Measurements from ENCODE around the gene GSK3A.

Gene GSK3A

DNA sequence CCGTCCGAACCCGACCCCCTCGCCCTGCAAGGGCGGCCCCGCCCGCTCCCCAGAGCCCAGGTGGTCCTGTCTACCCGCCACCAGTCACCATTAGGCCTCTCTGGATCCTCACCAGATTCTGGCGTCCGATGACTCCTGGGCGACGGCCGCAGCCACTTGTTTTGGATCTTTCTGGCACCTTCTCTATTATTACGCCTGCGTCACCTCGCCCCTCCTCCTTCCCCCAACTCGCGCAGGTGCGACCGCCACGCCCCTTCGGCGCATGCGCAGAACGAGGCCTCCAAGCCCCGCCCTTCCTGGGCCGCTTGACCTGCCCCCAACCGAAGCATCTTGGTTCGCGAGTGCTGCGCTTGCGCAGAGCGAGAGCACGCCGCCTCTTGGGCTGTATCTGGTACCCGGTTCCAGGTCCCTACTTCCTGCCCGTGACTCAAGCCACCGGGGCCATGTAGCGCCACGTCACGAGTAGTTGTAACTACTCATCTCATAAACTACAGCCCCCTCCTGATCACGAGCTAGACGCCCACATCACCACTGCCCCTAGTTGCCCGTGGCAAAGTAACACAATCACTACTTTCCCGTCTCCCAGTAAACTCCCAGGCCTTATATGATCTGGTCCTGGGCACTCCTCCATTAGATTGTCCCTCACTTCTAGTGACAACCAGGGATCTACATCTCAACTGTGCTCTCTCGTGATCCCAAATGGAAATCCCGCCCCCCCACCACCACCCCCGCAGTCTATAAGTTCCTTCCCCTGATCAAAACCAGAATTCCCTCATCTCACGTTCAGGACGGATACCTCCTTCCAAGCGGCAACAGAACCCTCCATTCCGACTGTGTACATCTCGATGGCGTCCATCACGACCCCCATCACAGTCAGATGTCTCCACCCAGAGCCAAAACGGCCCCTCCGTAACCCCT is 24.6 kb downstream of the GSK3A start, which contains the start of gene DEDD2:
DEDD2 (minus strand) TSS at position 158 of the 918 bp plus-strand sequence. CDS start 670 bp downstream, outside the sequence.
- Histone ChIP-seq H3K4me3 (ENCODE audit: low read length) (peak within 1 kb of the TSS; percentile 94), H4K20me1 (ENCODE audit: insufficient read depth, low read length) (peaks cover 29% of the 10 kb centered on the region; the same call in 1 of the 2 replicates), H3K27me3 (ENCODE audit: low read depth, low read length) (no peaks in the 10 kb centered on the region), H3K36me3 (replicated peaks; ENCODE audit: low read depth, low read length) (peaks cover 34% of the 10 kb centered on the region), H2AFZ (ENCODE audit: low read depth, low read length) (peak within 1 kb of the TSS; percentile 30; the same call in 1 of the 2 replicates), H3K4me2 (ENCODE audit: low read length) (peak within 1 kb of the TSS; percentile 90), H3K27ac (ENCODE audit: low read length) (peak within 1 kb of the TSS; percentile 85), H3K79me2 (ENCODE audit: low read length) (peaks cover 83% of the 10 kb centered on the region), H3K4me1 (ENCODE audit: low read length) (peaks cover 27% of the 10 kb centered on the region), H3K9me3 (ENCODE audit: insufficient read depth, low read length) (no peaks in the 10 kb centered on the region), H3K9ac (ENCODE audit: low read length) (peak within 1 kb of the TSS; percentile 95)
- no peak for TF ChIP-seq EZH2phosphoT487 (IDR thresholded peaks at IDR 0.05; ENCODE audit: low read depth)
- TF ChIP-seq, protein P1, sequence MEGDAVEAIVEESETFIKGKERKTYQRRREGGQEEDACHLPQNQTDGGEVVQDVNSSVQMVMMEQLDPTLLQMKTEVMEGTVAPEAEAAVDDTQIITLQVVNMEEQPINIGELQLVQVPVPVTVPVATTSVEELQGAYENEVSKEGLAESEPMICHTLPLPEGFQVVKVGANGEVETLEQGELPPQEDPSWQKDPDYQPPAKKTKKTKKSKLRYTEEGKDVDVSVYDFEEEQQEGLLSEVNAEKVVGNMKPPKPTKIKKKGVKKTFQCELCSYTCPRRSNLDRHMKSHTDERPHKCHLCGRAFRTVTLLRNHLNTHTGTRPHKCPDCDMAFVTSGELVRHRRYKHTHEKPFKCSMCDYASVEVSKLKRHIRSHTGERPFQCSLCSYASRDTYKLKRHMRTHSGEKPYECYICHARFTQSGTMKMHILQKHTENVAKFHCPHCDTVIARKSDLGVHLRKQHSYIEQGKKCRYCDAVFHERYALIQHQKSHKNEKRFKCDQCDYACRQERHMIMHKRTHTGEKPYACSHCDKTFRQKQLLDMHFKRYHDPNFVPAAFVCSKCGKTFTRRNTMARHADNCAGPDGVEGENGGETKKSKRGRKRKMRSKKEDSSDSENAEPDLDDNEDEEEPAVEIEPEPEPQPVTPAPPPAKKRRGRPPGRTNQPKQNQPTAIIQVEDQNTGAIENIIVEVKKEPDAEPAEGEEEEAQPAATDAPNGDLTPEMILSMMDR (IDR thresholded peaks at IDR 0.05; ENCODE audit: low read depth, low read length) = no peak

DNA sequence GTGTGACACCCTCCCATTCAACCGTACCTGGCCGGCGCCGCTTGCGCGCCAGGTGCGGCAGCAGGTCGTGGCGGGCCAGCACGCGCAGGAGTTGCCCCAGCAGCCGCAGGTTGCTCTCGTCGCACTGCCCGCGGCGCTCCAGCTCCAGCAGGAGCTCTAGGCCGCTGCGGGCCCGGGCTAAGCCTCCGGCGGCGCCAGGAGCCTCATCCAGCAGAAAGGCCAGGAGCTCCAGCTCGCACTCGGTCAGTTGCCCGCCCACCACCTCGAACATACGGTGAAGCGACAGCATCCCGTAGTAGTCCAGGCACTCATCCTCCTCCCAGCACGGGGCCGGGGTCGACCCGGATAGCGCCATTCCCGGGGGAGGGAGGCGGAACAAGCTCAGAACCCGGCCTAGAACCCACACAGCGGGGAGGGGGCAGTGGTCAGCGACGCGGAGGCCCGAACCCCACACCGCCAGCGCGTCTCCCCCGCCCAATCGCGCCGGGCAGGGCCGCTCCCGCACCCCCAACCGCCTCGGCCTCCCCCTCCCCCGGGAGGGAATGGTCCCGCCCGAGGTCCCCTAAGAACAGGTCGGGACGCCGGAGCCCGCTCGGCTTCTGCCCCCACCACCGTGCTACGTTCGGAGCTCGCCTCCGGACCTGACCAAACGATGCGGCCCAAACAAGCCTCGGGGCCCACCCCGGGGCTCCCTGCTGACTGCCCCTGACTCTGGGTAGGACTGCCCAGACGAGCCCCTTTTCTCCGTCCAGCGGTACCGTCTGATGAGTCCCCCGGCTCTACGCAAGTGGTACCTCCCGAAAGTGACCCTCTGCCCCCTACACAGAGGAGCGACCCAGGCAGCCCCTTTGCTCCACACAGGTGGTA is 25.5 kb downstream of the GSK3A start:
- H3K27ac ChIP-seq (ENCODE audit: low read length) = peak overlapping the region; percentile 66
- TF ChIP-seq EZH2phosphoT487 (IDR thresholded peaks at IDR 0.05; ENCODE audit: low read depth) = no peak
- TF ChIP-seq, protein P1 (IDR thresholded peaks at IDR 0.05; ENCODE audit: low read depth, low read length) = no peak
- peaks cover 74% of the 10 kb centered on the region for H3K79me2 ChIP-seq (ENCODE audit: low read length)

DNA sequence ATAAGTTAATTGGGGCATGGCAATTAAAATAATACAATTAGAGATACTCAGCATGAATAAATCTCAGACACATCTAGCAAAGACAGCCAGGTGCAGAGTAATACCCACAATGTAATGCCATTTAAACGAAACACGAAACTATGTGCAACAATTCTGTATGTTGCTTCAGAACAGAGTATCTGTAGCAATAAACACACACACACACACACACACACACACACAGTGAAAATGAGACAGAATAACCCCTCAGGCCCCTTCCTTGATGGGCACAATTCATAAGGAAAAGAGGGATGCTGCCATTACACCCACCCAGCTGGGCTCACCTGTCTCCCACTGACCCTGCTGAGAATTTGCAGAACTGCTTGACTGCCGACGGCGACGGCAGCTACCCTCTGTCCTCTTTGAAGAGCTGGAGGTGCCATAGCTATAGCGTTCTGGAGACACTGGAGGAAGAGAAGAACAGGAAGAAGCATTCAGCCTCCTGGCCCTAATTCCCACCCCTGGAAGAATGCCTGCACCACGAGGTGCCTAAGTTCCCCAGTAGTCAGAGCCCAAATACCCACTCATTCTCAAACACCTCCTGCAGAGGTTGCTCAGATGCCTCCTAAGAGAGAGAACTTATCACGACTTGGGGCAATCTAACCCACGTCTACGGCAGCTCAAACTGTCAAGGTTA is 27.5 kb downstream of the GSK3A start:
- Histone ChIP-seq H2AFZ (ENCODE audit: low read depth, low read length) (no peak overlapping the region), H3K36me3 (replicated peaks; ENCODE audit: low read depth, low read length) (peaks cover 36% of the 10 kb centered on the region), H3K79me2 (ENCODE audit: low read length) (peaks cover 55% of the 10 kb centered on the region), H4K20me1 (ENCODE audit: insufficient read depth, low read length) (peaks cover 22% of the 10 kb centered on the region; the same call in 1 of the 2 replicates), H3K27ac (ENCODE audit: low read length) (no peak overlapping the region), H3K4me1 (ENCODE audit: low read length) (peaks cover 21% of the 10 kb centered on the region), H3K9ac (ENCODE audit: low read length) (no peak overlapping the region), H3K4me2 (ENCODE audit: low read length) (no peak overlapping the region), H3K27me3 (ENCODE audit: low read depth, low read length) (no peaks in the 10 kb centered on the region), H3K4me3 (ENCODE audit: low read length) (no peak overlapping the region), H3K9me3 (ENCODE audit: insufficient read depth, low read length) (no peaks in the 10 kb centered on the region)
- TF ChIP-seq, protein P1 (IDR thresholded peaks at IDR 0.05; ENCODE audit: low read depth, low read length) = no peak
- TF ChIP-seq EZH2phosphoT487 (IDR thresholded peaks at IDR 0.05; ENCODE audit: low read depth) = no peak

More for the DNA sequence above, 25.5 kb downstream of the GSK3A start:
- H3K36me3 ChIP-seq (replicated peaks; ENCODE audit: low read depth, low read length) = peaks cover 30% of the 10 kb centered on the region
- peaks cover 27% of the 10 kb centered on the region for H3K4me1 ChIP-seq (ENCODE audit: low read length)
- H3K27me3 ChIP-seq (ENCODE audit: low read depth, low read length) = no peaks in the 10 kb centered on the region
- peak overlapping the region; percentile 95 for H3K9ac ChIP-seq (ENCODE audit: low read length)
- H2AFZ ChIP-seq (ENCODE audit: low read depth, low read length) = peak overlapping the region; percentile 30; the same call in 1 of the 2 replicates
- H3K4me2 ChIP-seq (ENCODE audit: low read length) = peak overlapping the region; percentile 74
- peak overlapping the region; percentile 94 for H3K4me3 ChIP-seq (ENCODE audit: low read length)
- peaks cover 22% of the 10 kb centered on the region; the same call in 1 of the 2 replicates for H4K20me1 ChIP-seq (ENCODE audit: insufficient read depth, low read length)
- H3K9me3 ChIP-seq (ENCODE audit: insufficient read depth, low read length) = no peaks in the 10 kb centered on the region
